ENCODE data around the gene REXO1. TPM values are rescaled to one million over a fixed set of nuclear protein-coding genes. Genes with fewer than 3 reads are reported as not detected.

The REXO1 gene
- polyA plus RNA-seq, 2 of the 4 experiments (the other 2 are of a cell fraction), result 5.6 to 13.8 TPM

DNA sequence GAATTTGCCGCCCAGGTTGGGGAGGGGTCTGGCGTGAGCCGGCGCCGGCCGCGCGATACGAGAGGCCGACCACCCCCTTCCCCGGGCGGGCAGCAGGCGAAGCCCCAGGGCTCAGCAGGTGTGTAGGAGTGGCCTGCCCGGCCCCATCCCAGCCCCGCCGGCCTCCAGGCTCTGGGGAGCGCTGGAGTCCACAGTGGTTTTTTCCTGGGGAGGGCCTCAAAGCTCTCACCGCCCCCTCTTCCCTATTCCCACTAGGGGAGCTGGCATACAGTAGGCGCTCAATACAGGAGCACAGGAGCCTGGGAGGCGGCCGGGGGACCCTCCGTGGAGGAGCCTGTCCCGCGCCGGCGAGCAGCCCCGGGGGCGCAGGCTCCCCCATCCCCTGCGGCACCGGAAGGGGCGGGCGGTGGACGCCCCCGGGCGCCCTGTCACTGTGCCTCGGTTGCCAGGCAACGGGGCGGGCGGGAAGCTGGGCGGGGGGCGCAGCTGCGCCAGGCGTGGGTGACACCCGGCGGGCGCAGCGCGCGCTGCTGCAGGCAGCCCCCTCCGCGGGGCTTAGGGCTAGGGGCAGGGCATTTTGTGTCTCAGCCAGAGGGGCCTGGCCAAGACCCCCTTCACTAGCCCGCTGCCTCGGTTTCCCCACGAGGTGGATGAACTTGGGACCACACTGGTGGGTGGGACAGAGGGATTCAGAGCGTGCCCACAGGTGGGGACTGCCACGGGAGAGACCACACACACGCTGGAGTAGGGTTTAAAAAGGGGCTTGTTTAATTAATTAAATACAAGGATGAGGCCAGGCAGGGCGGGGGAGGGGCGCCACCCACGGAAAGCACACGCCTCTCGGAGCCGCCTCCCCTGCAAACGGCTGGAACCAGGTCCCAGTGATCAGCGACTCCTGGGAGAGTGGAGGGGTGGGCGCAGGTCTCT is 3.6 kb upstream of the REXO1 start:
- no peak for FAIRE-seq
- peak overlapping the region in 1 of 2 experiments; percentile 100; a peak in 2 of 6 replicates for H3K27ac ChIP-seq
- H3K9me3 ChIP-seq, result no peaks in the 10 kb centered on the region
- H3K4me2 ChIP-seq, result no peak overlapping the region
- H3K4me1 ChIP-seq, result peaks cover 47% of the 10 kb centered on the region
- ChIA-PET CTCF (interaction anchor here (7.4 kb wide), 1 partner anchor 13 kb away, joined by 60 read pairs; no protein-coding TSS in a partner anchor), POLR2A (no interaction called here)
- no peak for DNase-seq (ENCODE audit: low read depth in 1 of 2, low spot score in 1 of 2)
- ATAC-seq, result no peak
- H3K4me3 ChIP-seq, result no peak overlapping the region
- TF ChIP-seq CBX2 (IDR thresholded peaks at IDR 0.05; ENCODE audit: borderline replicate concordance, low read depth), result no peak
- no peak for TF ChIP-seq BHLHE40 (IDR thresholded peaks at IDR 0.05; ENCODE audit: low read depth, low read length)
- TF ChIP-seq CTCF (IDR thresholded peaks at IDR 0.05), result no peak
- TF ChIP-seq RCOR1 (IDR thresholded peaks at IDR 0.05; ENCODE audit: low read depth, low read length), result no peak
- TF ChIP-seq HMGXB4 (CRISPR knock-in tag; IDR thresholded peaks at IDR 0.05; ENCODE audit: borderline replicate concordance), result no peak
- no peak for TF ChIP-seq HOXB5 (CRISPR knock-in tag; IDR thresholded peaks at IDR 0.05)
- TF ChIP-seq, protein P1, sequence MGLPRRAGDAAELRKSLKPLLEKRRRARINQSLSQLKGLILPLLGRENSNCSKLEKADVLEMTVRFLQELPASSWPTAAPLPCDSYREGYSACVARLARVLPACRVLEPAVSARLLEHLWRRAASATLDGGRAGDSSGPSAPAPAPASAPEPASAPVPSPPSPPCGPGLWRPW (IDR thresholded peaks at IDR 0.05), result no peak
- TF ChIP-seq HOXA7 (CRISPR knock-in tag; IDR thresholded peaks at IDR 0.05), result no peak
- TF ChIP-seq CEBPB (IDR thresholded peaks at IDR 0.05), result no peak
- WGBS (ENCODE audit: missing lambda C conversion rate), result 85% methylated on average over 30 of the region's 66 CpGs

GRCh38 chr19:1850809-1851653 is 2.7 kb upstream of the REXO1 start:
- peak; percentile 73 for TF ChIP-seq ZFP36 (IDR thresholded peaks at IDR 0.05; ENCODE audit: borderline replicate concordance, partially characterized antibody)
- TF ChIP-seq KDM5A (IDR thresholded peaks at IDR 0.05), result no peak
- DNase-seq (ENCODE audit: low read depth in 1 of 2, low spot score in 1 of 2), result no peak
- POLR2A ChIA-PET, result no interaction called here

DNA sequence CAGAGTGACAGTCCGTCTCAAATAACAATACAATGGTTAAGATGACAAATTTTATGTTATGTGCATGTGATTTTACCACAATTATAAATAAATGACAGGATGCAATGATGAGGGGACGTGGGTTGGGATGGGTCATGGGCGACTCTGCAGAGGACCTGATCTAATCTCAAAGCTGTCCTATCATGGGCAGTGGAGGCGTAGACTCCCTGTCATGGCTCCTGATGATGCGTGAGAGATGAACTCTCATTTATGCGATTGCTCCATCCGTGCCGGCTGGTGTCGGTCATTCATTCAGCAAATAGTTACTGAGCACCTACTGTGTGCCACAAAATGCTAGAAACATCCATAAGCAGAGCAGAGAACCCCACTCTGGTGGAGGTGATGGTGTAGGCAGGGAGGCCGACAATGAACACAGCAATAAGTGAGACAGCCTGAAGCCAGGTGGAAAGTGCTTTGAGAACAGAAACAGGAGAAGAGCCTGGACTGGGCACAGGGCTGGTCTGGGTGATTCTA is 1.7 kb upstream of the REXO1 start:
- FAIRE-seq, result no peak
- POLR2A ChIA-PET, result no interaction called here
- 83% methylated on average over 10 of the region's 10 CpGs for WGBS (ENCODE audit: missing lambda C conversion rate)
- CTCF ChIA-PET, result interaction anchor here (1.2 to 7.4 kb wide), 4 partner anchors 8 to 47 kb away, joined by 3 to 60 read pairs (median 8); no protein-coding TSS in a partner anchor
- Histone ChIP-seq H3K4me1 (peaks cover 40% of the 10 kb centered on the region), H3K9me3 (no peaks in the 10 kb centered on the region), H3K4me3 (no peak overlapping the region), H3K4me2 (no peak overlapping the region), H3K27ac (no peak overlapping the region)
- no peak for DNase-seq (ENCODE audit: low read depth in 1 of 2, low spot score in 1 of 2)
- ATAC-seq, result no peak
- TF ChIP-seq EHF (CRISPR knock-in tag; IDR thresholded peaks at IDR 0.05), result no peak
- TF ChIP-seq PHF8 (IDR thresholded peaks at IDR 0.05; ENCODE audit: borderline replicate concordance, low read depth), result no peak
- TF ChIP-seq KDM5A (IDR thresholded peaks at IDR 0.05), result no peak
- TF ChIP-seq HOXB5 (CRISPR knock-in tag; IDR thresholded peaks at IDR 0.05), result no peak
- TF ChIP-seq EHMT2 (IDR thresholded peaks at IDR 0.05; ENCODE audit: low read depth), result no peak
- no peak for TF ChIP-seq RNF2 (IDR thresholded peaks at IDR 0.05; ENCODE audit: borderline replicate concordance, low read depth)
- TF ChIP-seq MAZ (IDR thresholded peaks at IDR 0.05; ENCODE audit: borderline replicate concordance, low read depth, low read length), result no peak
- no peak for TF ChIP-seq ZC3H11A (IDR thresholded peaks at IDR 0.05)
- TF ChIP-seq, protein P2, sequence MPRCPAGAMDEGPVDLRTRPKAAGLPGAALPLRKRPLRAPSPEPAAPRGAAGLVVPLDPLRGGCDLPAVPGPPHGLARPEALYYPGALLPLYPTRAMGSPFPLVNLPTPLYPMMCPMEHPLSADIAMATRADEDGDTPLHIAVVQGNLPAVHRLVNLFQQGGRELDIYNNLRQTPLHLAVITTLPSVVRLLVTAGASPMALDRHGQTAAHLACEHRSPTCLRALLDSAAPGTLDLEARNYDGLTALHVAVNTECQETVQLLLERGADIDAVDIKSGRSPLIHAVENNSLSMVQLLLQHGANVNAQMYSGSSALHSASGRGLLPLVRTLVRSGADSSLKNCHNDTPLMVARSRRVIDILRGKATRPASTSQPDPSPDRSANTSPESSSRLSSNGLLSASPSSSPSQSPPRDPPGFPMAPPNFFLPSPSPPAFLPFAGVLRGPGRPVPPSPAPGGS (IDR thresholded peaks at IDR 0.05), result no peak
- no peak for TF ChIP-seq RCOR1 (IDR thresholded peaks at IDR 0.05; ENCODE audit: low read depth, low read length)
- no peak for TF ChIP-seq FOSL2 (IDR thresholded peaks at IDR 0.05)
- no peak for TF ChIP-seq FOSL2 (CRISPR knock-in tag; IDR thresholded peaks at IDR 0.05)
- TF ChIP-seq EP300 (IDR thresholded peaks at IDR 0.05), result no peak
- TF ChIP-seq, protein P3, sequence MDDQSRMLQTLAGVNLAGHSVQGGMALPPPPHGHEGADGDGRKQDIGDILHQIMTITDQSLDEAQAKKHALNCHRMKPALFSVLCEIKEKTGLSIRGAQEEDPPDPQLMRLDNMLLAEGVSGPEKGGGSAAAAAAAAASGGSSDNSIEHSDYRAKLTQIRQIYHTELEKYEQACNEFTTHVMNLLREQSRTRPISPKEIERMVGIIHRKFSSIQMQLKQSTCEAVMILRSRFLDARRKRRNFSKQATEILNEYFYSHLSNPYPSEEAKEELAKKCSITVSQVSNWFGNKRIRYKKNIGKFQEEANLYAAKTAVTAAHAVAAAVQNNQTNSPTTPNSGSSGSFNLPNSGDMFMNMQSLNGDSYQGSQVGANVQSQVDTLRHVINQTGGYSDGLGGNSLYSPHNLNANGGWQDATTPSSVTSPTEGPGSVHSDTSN (IDR thresholded peaks at IDR 0.05), result no peak
- no peak for TF ChIP-seq HDAC2 (IDR thresholded peaks at IDR 0.05)

More at GRCh38 chr19:1850809-1851653, 2.7 kb upstream of the REXO1 start:
- no peak for FAIRE-seq
- Histone ChIP-seq H3K4me1 (peaks cover 47% of the 10 kb centered on the region), H3K4me3 (no peak overlapping the region), H3K9me3 (no peaks in the 10 kb centered on the region), H3K4me2 (no peak overlapping the region), H3K27ac (no peak overlapping the region)
- 88% methylated on average over 29 of the region's 31 CpGs for WGBS (ENCODE audit: missing lambda C conversion rate)
- no peak for ATAC-seq
- CTCF ChIA-PET, result interaction anchor here (7.4 kb wide), 1 partner anchor 12 kb away, joined by 60 read pairs; no protein-coding TSS in a partner anchor

Measured in A549 (cell line).